Testis (tissue), 3 donors: Measurements from ENCODE around the gene GHRH. TPM values are rescaled to one million over a fixed set of nuclear protein-coding genes. Genes with fewer than 3 reads are reported as not detected.

ENCODE experiments used
- DNase-seq: peaks from one replicate; pipeline ENCODE4 v3.0.0-alpha.2; 2019
- H3K27ac ChIP-seq, 2 donors: fragments of 200-600 bp; sonication (generic); one replicate each; pipeline ENCODE4 v1.5.1; 2019
- H3K27me3 ChIP-seq: fragments of 200-600 bp; sonication (generic); one replicate; pipeline ENCODE4 v1.5.1; 2019
- H3K36me3 ChIP-seq: fragments of 200-600 bp; sonication (generic); one replicate; pipeline ENCODE4 v1.5.1; 2017; ENCODE audit warnings: low read depth; ENCODE audit errors: missing control alignments
- H3K4me1 ChIP-seq: fragments of 200-600 bp; sonication (generic); one replicate; pipeline ENCODE4 v1.5.1; 2019
- H3K4me3 ChIP-seq, 2 donors: fragments of 200-600 bp; sonication (generic); one replicate each; pipeline ENCODE4 v1.5.1; 2017 to 2019
- H3K9me3 ChIP-seq: fragments of 200-600 bp; sonication (generic); one replicate; pipeline ENCODE4 v1.5.1; 2017
- POLR2A ChIP-seq: fragments of 450-650 bp; IDR thresholded peaks from one replicate; pipeline ENCODE4 v1.6.1; 2017; ENCODE audit warnings: antibody characterized with exemption, mild to moderate bottlenecking, moderate library complexity
- WGBS, 2 donors: methylation state at CpG; one replicate each; pipeline ENCODE4 v1.1.5; 2018; 5-methylcytosine and 5-hydroxymethylcytosine counted together
- intact Hi-C: fragments of 100-400 bp; cut with DNase I; formaldehyde crosslinking; loops from one replicate; pipeline ENCODE4 v1.15.1; 2023; ENCODE audit warnings: low total_unique reads
- polyA plus RNA-seq: library from polyadenylated mRNA; stranded (reverse); fragments of 350-450 nt; fragmentation: Illumina TruSeq; extraction: RNeasy Lipid Tissue Mini Kit (QIAGEN cat#74804); gene quantifications from one replicate; pipeline ENCODE4 v1.2.3, GENCODE V29; 2014; ENCODE audit warnings: low read depth, low replicate concordance; ENCODE audit not compliant: insufficient read depth
- total RNA-seq, 2 donors: library from RNA; depleted of rRNA; stranded (reverse); fragments of >200 nt; gene quantifications; one replicate each; pipeline ENCODE4 v1.2.3, GENCODE V29; 2016
- TF ChIP-seq, protein P1 (sequence below), 3 experiments: fragments of 450-650 bp in 2 of 3; fragments of 200-600 bp in 1 of 3; sonication (generic) in 1 of 3; IDR thresholded peaks; one replicate each; pipeline ENCODE4 v1.5.1; 2016 to 2019; ENCODE audit warnings: antibody characterized with exemption in 3 of 3, mild to moderate bottlenecking in 2 of 3, moderate library complexity in 1 of 3

GHRH gene
- total and polyA plus RNA-seq, 3 donors from 2014 or later: not detected

DNA sequence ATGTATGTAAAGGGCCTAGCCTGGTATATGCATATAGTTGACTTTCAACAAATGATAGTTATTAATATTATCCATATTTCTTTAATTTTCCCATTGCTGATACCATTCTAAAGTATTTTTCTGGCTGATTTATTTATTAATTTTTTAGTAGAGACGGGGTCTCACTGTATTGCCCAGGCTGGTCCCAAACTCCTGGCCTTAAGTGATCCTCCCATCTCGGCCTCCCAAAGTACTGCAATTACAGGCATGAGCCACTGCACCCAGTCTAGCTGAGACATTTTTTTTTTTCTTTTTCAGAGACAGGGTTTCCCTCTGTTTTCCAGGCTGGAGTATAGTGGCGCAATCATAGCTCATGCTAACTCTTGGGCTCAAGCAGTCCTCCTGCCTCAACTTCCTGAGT lies 52.4 kb downstream of the GHRH start:
- intact Hi-C loops: no loop called here
- 96 to 99% methylated on average over 3 of the region's 3 CpGs for WGBS, 2 donors
- no peak for TF ChIP-seq POLR2A
- TF ChIP-seq, protein P1, sequence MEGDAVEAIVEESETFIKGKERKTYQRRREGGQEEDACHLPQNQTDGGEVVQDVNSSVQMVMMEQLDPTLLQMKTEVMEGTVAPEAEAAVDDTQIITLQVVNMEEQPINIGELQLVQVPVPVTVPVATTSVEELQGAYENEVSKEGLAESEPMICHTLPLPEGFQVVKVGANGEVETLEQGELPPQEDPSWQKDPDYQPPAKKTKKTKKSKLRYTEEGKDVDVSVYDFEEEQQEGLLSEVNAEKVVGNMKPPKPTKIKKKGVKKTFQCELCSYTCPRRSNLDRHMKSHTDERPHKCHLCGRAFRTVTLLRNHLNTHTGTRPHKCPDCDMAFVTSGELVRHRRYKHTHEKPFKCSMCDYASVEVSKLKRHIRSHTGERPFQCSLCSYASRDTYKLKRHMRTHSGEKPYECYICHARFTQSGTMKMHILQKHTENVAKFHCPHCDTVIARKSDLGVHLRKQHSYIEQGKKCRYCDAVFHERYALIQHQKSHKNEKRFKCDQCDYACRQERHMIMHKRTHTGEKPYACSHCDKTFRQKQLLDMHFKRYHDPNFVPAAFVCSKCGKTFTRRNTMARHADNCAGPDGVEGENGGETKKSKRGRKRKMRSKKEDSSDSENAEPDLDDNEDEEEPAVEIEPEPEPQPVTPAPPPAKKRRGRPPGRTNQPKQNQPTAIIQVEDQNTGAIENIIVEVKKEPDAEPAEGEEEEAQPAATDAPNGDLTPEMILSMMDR (IDR thresholded peaks at IDR 0.05): no peak
- no peak overlapping the region for H3K4me3 ChIP-seq
- H3K4me1 ChIP-seq: peaks cover 3% of the 10 kb centered on the region
- H3K27ac ChIP-seq: no peak overlapping the region
- H3K36me3 ChIP-seq: no peaks in the 10 kb centered on the region
- no peaks in the 10 kb centered on the region for H3K9me3 ChIP-seq
- H3K27me3 ChIP-seq: no peaks in the 10 kb centered on the region
- no peak for DNase-seq

DNA sequence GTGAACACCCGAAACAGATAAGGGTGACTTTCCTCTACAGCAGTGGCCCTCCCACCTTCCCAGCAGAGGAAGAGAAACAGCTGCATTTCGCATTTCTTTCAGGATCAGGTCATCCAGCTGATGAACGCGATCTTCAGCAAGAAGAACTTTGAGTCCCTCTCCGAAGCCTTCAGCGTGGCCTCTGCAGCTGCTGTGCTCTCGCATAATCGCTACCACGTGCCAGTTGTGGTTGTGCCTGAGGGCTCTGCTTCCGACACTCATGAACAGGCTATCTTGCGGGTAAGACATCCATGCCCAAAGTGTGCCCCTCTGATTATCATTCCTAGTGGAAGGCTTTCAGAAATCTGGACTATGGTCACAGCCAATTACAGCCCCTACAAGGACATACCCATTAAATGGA lies 54.4 kb downstream of the GHRH start:
- peak; percentile 51 for DNase-seq
- no peaks in the 10 kb centered on the region for H3K27me3 ChIP-seq
- TF ChIP-seq, protein P1 (IDR thresholded peaks at IDR 0.05): no peak
- TF ChIP-seq POLR2A: no peak
- 66 to 77% methylated on average over 11 of the region's 11 CpGs for WGBS, 2 donors
- H3K36me3 ChIP-seq: no peaks in the 10 kb centered on the region
- intact Hi-C loops: no loop called here
- H3K4me3 ChIP-seq: no peak overlapping the region
- H3K4me1 ChIP-seq: peaks cover 3% of the 10 kb centered on the region
- no peaks in the 10 kb centered on the region for H3K9me3 ChIP-seq
- H3K27ac ChIP-seq: no peak overlapping the region

DNA sequence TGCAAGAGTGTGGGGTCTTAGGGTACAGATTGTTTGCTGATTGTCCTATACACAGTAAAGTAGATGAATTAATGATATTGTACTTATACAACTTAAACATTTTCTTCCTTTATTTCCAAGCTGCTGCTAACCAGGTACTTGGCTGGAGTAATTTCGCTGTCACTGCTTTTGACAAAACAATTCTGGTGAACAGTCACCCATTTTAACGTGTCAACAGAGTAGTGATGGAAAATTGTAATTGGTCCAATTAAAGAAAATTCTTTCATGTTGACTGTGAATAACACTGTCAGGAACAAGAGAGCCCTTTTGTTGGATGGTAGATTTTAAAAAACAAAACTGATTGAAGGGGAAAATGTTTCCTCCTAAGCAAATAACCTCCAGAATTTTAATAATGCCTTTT lies 55.8 kb downstream of the GHRH start:
- Histone ChIP-seq H3K4me3 (no peak overlapping the region), H3K4me1 (peaks cover 3% of the 10 kb centered on the region), H3K27ac (no peak overlapping the region), H3K9me3 (no peaks in the 10 kb centered on the region), H3K27me3 (no peaks in the 10 kb centered on the region), H3K36me3 (no peaks in the 10 kb centered on the region)
- intact Hi-C loops: no loop called here
- 72 to 86% methylated on average over 2 of the region's 2 CpGs for WGBS, 2 donors
- TF ChIP-seq POLR2A: no peak
- TF ChIP-seq, protein P1 (IDR thresholded peaks at IDR 0.05): no peak
- DNase-seq: no peak

DNA sequence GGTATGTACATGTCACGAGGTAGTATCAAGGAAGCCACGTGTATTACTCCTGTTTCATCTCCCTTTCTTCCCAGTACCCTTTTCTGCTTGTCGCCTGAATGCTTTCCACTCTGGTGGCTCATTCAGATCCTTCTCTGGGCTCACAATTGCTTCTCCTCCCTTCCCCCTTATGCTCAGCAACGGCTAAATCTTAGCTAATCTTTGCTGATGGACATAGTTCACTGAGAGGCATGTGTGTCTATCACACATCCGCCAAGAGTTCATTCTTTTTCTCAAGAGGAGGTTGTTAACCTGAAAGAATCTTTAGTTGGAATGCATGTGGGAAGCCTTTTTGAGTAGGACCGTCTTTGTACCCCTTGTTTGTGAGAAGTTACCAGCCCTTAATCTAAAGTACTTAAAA lies 56.5 kb downstream of the GHRH start:
- intact Hi-C loops: no loop called here
- DNase-seq: no peak
- Histone ChIP-seq H3K36me3 (no peaks in the 10 kb centered on the region), H3K4me3 (no peak overlapping the region), H3K4me1 (peaks cover 3% of the 10 kb centered on the region), H3K27me3 (no peaks in the 10 kb centered on the region), H3K9me3 (no peaks in the 10 kb centered on the region), H3K27ac (no peak overlapping the region)
- TF ChIP-seq, protein P1 (IDR thresholded peaks at IDR 0.05): no peak
- no peak for TF ChIP-seq POLR2A
- 81 to 83% methylated on average over 6 of the region's 6 CpGs for WGBS, 2 donors

DNA sequence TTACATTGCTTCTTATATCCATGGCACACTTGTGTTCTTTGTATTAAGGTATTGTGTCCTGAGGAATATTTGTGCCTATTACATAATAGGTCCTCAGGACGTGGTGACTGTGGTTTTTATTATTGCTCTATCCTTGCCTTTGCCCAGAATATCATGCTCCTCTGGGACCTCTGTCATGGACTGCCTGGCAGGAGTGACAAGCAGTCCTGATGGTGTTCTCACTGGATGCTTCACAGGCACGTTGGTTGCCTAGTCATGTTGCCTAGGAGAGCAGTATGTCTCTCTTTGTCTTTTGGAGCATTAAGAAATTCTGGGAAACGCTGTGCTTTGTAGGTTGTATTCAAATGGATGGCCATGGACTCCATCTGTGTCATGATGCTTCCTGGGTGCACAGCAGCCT lies 57.6 kb downstream of the GHRH start:
- Histone ChIP-seq H3K9me3 (no peaks in the 10 kb centered on the region), H3K36me3 (no peaks in the 10 kb centered on the region), H3K4me1 (peaks cover 3% of the 10 kb centered on the region), H3K27ac (no peak overlapping the region), H3K27me3 (no peaks in the 10 kb centered on the region), H3K4me3 (no peak overlapping the region)
- DNase-seq: no peak
- 79 to 93% methylated on average over 3 of the region's 3 CpGs for whole genome bisulfite sequencing, 2 donors
- intact Hi-C loops: loop anchor here (5.0 kb wide), 1 partner anchor 333 kb away; no protein-coding TSS in a partner anchor
- no peak for TF ChIP-seq POLR2A
- TF ChIP-seq, protein P1 (IDR thresholded peaks at IDR 0.05): no peak
